Measurements from ENCODE around the gene TMEM151A. TPM values are rescaled to one million over a fixed set of nuclear protein-coding genes. Genes with fewer than 3 reads are reported as not detected.
A peak's percentile ranks its signal among the peaks of the same experiment; 100 is the strongest.

TMEM151A gene
- polyA plus RNA-seq, 3 donors, result 0.13 TPM; not detected in 2

GRCh38 chr11:66335531-66336233, 44.0 kb downstream of the TMEM151A start:
- DNase-seq, result no peak

GRCh38 chr11:66336234-66337102, 44.8 kb downstream of the TMEM151A start, which contains the start of gene RIN1:
RIN1 (minus strand) TSS chr11:66336434; CDS start chr11:66336402, 32 bp downstream.
- DNase-seq, result peak; percentile 45

- DNase-seq, result no peak
Measured at GRCh38 chr11:66337103-66337899, 45.6 kb downstream of the TMEM151A start.

GRCh38 chr11:66338276-66339161, 46.8 kb downstream of the TMEM151A start:
- DNase-seq, result no peak

- DNase-seq, result no peak
Measured at GRCh38 chr11:66339162-66339675, 47.5 kb downstream of the TMEM151A start.

GRCh38 chr11:66339686-66340483, 48.2 kb downstream of the TMEM151A start:
- no peak for DNase-seq

- DNase-seq, result no peak
Measured at GRCh38 chr11:66340596-66341501, 49.2 kb downstream of the TMEM151A start.

- no peak for DNase-seq
Measured at GRCh38 chr11:66341502-66342126, 49.9 kb downstream of the TMEM151A start.

- no peak for DNase-seq
Measured at GRCh38 chr11:66343176-66343575, 51.5 kb downstream of the TMEM151A start.

GRCh38 chr11:66344550-66345315, 53.0 kb downstream of the TMEM151A start, which contains the start of gene BRMS1:
BRMS1 (minus strand) TSS chr11:66345104; CDS start chr11:66342234, 2,870 bp downstream.
- DNase-seq, result peak; percentile 97

- no peak for DNase-seq
Measured at GRCh38 chr11:66345316-66345649, 53.6 kb downstream of the TMEM151A start.

Other genes starting within 250 kb of the TMEM151A start
- gene GAL3ST3, start 242.7 kb upstream of the TMEM151A start, polyA plus RNA-seq (ENCODE audit: insufficient read length in 3 of 3), result 1 to 10 TPM; 5.4 to 6.4 (median 6.1) TPM
- 100 to 1,000 TPM; 229 to 250 (median 238) TPM for gene SF3B2, start 239.5 kb upstream of the TMEM151A start, polyA plus RNA-seq (ENCODE audit: insufficient read length in 3 of 3)
- 10 to 100 TPM; 46.0 to 53.7 (median 49.2) TPM for gene PACS1, start 221.6 kb upstream of the TMEM151A start, polyA plus RNA-seq (ENCODE audit: insufficient read length in 3 of 3)
- gene KLC2, start 34.2 kb upstream of the TMEM151A start, polyA plus RNA-seq (ENCODE audit: insufficient read length in 3 of 3), result 10 to 100 TPM; 26.8 to 29.7 (median 28.7) TPM
- gene RAB1B, start 23.3 kb upstream of the TMEM151A start, polyA plus RNA-seq (ENCODE audit: insufficient read length in 3 of 3), result 100 to 1,000 TPM; 129 to 152 (median 142) TPM
- gene CNIH2, start 13.7 kb upstream of the TMEM151A start, polyA plus RNA-seq (ENCODE audit: insufficient read length in 3 of 3), result 1 to 10 TPM; 4.3 to 4.4 (median 4.4) TPM
- 10 to 100 TPM; 57.3 to 65.9 (median 65.3) TPM for gene YIF1A, start 2.8 kb upstream of the TMEM151A start, polyA plus RNA-seq (ENCODE audit: insufficient read length in 3 of 3)
- gene CD248, start 25.1 kb downstream of the TMEM151A start, polyA plus RNA-seq (ENCODE audit: insufficient read length in 3 of 3), result 10 to 100 TPM; 54.2 to 97.9 (median 70.3) TPM
- gene RIN1, start 44.5 kb downstream of the TMEM151A start, polyA plus RNA-seq (ENCODE audit: insufficient read length in 3 of 3), result 1 to 10 TPM; 2.4 to 3.5 (median 3.0) TPM
- gene BRMS1, start 53.2 kb downstream of the TMEM151A start, polyA plus RNA-seq (ENCODE audit: insufficient read length in 3 of 3), result 10 to 100 TPM; 36.3 to 39.3 (median 38.6) TPM
- 10 to 100 TPM; 52.6 to 58.7 (median 56.2) TPM for gene B4GAT1, start 55.7 kb downstream of the TMEM151A start, polyA plus RNA-seq (ENCODE audit: insufficient read length in 3 of 3)
- gene SLC29A2, start 79.9 kb downstream of the TMEM151A start, polyA plus RNA-seq (ENCODE audit: insufficient read length in 3 of 3), result 10 to 100 TPM; 22.9 to 27.8 (median 26.7) TPM
- under 1 TPM; 0.10 to 0.35 (median 0.13) TPM for gene NPAS4, start 129.1 kb downstream of the TMEM151A start, polyA plus RNA-seq (ENCODE audit: insufficient read length in 3 of 3)
- gene MRPL11, start 147.0 kb downstream of the TMEM151A start, polyA plus RNA-seq (ENCODE audit: insufficient read length in 3 of 3), result 10 to 100 TPM; 65.9 to 89.6 (median 85.9) TPM
- gene PELI3, start 175.0 kb downstream of the TMEM151A start, polyA plus RNA-seq (ENCODE audit: insufficient read length in 3 of 3), result 1 to 10 TPM; 5.9 to 7.0 (median 6.2) TPM
- gene DPP3, start 188.5 kb downstream of the TMEM151A start, polyA plus RNA-seq (ENCODE audit: insufficient read length in 3 of 3), result 10 to 100 TPM; 26.2 to 29.4 (median 27.5) TPM
- gene BBS1, start 218.7 kb downstream of the TMEM151A start, polyA plus RNA-seq (ENCODE audit: insufficient read length in 3 of 3), result 100 to 1,000 TPM in 1 of 3 donors, 10 to 100 TPM in 2; 69.6 to 103 (median 93.6) TPM

All from renal pelvis (tissue), 4 donors.